GM12865 (cell line): ENCODE data around the gene SLC27A3.

Experiments used
- DNase-seq: peaks from one replicate; pipeline ENCODE4 v3.0.0; 2010; ENCODE audit warnings: low read depth
- H3K4me3 ChIP-seq: 2 replicates; pipeline ENCODE4 v1.5.1; 2011; ENCODE audit warnings: mild to moderate bottlenecking, low read depth, low read length, control low read depth
- CTCF ChIP-seq: IDR thresholded peaks from 2 replicates; pipeline ENCODE4 v1.5.1; 2011; ENCODE audit warnings: low read length, control low read depth, low read depth, inconsistent platforms; ENCODE audit not compliant: insufficient read depth; ENCODE audit errors: missing control alignments

SLC27A3 gene

DNA sequence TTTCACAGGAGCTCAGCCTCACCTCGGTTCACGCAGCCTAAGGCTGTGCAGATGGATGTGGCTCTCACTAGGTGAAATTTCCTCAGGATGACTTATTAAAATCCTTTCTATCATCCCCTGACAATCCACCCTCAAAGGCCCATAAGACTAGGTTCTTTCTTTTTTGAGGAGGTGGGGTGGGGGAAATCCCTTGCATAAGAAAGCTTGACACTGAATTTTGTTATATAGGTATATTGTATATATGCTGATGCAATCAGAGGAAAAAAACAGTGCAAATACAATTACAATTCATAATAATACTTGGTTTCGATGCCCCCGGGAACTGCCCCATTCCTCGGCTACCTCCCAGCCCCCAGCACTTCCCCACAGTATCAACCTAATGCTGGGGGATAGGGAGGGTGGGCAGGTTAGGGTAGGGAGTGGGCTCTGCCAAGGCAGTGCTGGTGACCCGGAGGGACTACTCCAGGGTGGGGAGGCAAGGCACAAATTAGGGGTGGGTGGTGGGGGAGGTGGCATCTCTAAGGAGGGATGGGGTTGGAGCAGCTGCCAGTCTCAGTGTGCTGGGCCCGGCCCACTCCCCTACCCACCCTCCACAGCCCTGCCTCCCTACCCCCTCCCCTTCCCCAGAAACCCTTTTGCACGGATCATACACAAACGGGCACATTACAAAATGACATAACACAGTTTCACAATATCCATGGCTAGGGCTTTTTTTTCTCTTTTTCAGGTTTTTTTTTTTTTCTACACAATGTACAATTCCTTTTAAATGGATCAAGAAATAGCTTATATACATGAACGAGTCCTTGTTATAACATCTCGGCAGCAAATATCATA is 30.9 kb downstream of the SLC27A3 start:
- TF ChIP-seq CTCF: no peak
- H3K4me3 ChIP-seq: no peak overlapping the region
- DNase-seq: no peak

- no peak for DNase-seq
- TF ChIP-seq CTCF: no peak
- no peak overlapping the region for H3K4me3 ChIP-seq
Observed at GRCh38 chr1:153816283-153816889, 41.2 kb downstream of the SLC27A3 start.

DNA sequence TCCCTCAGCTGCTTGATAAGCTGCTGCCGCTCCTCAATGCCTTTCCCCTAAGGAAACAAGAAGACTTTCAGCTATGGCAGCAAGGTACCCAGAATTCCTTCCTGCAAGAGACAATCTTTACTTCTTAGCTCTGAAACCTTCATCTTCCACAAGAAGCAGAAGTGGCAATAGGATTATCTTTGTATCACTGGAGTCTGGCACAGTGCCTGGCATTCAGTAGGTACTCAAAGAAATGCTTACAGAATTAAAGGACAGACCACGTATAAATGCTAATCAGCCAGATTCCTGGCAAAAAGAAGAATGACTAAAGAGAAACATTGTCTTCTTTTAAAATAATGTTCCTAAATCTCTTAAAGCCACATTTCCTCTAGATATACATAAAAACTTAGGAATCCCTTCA is 43.7 kb downstream of the SLC27A3 start:
- no peak for TF ChIP-seq CTCF
- no peak overlapping the region for H3K4me3 ChIP-seq
- DNase-seq: no peak

DNA sequence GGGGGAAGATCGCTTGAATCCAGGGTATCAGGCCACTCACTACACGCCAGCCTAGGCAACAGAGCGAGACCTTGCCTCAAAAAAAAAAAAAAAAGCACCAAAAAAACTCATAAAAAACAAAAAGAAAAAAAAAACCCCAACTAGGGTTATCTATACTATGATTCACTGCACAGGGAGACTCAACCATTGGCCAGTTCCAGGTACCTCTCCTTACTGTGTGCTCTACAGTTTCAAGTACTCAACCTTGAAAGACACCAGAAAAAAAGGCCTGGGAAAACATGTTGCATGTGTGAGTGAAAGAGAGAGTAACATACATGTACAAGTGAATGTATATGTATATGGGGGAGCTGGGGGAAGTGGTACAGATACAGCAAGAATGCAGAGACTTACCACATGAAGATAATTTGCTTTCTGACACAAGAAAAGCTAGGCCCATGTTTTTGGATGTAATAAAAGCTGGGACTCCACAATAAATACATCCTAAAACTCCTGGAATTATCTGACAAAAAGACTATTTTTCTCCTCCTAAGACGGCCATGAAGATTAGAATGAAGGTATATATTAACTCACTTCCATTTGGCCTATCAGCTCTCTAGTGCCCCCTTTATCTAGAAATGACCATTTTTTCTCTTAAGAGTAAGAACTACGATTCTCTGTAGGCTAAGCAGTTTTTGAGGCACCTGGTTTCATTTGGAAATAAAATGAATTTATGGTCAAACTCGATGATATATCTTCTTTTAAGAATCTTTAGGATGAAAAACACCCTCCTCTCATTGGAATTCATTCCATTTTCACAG is 52.2 kb downstream of the SLC27A3 start:
- H3K4me3 ChIP-seq: no peak overlapping the region
- TF ChIP-seq CTCF: no peak
- DNase-seq: peak; percentile 40
